Stimulated activated CD8-positive, alpha-beta memory T cell treated with anti-CD3 and anti-CD28 coated beads, Interleukin-2, amount 100 ng/mL, for 48 hours (primary cell): Measurements from ENCODE around the gene IGSF21.

Experiments
- DNase-seq, 2 donors: peaks; one replicate each; pipeline ENCODE4 v3.0.0-alpha.2; 2020; ENCODE audit warnings: low read depth in 2 of 2

Gene IGSF21

DNA sequence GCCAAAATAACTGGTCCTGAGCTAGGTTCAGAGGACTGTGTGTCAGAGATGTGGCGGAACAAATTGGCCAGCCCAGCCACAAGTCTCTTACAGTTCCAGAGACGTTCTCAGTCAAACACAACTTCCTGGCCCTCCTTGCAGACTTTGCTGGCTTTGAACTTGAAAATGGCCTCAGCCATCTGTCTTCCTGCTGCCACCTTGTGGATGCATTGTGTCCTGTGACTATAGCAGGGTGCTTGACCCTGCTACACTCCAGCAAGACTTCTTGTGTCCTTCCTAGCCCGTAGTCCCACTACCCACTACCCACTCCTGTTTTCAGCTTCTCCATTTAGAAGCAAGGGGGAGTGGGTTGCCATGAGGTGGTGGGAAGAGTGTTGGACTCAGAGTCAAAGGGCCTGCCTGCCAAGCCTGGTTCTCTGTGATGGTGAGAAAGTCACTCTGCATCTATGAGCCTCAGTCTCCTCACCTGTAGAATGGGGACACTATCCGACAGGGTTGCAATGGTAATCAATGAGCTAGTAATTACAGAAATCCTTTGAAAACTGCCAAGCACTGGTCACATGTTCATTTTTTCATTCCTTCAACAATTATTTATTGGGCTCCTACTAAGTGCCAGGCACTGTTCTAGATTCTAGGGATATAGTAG, 109.9 kb downstream of the IGSF21 start:
- DNase-seq: no peak

DNA sequence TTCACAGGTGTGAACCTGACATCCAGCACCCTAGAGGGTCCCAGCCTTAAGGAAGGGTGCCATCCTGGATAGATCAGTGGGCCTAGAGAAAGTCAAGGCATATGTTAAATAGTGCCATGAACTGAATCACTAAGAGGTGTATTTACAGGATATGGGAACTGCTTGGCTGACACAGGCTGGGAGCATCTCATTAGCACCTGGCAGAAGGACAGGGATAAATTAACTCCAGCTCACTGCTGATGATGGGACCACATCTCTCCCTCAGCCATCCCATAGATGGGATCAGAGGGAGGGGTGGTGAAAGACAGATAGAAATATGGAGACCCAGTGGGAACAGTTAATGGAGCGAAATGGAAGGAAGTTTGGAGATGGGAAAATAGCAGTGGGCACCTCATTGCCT, 122.0 kb downstream of the IGSF21 start:
- DNase-seq: no peak

DNA sequence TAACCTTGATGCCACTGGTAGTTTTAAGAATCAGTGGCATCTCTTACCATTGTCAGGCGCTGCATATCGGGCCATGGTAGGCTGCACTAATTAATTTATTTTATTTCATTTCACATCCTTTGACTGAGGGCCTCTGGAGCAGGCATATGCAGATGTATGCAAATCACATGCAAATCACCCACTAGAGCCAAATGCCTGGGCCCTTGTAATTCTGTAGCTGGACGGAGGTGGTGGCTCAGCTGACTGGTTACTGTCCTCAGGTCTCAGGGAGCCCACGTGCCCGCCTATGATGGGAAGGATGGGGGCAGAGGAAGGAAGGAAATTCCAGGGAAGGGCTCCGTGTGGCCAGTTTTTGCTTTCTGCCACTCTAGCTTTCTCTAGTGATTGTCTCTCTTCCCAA, 122.7 kb downstream of the IGSF21 start:
- DNase-seq: no peak

DNA sequence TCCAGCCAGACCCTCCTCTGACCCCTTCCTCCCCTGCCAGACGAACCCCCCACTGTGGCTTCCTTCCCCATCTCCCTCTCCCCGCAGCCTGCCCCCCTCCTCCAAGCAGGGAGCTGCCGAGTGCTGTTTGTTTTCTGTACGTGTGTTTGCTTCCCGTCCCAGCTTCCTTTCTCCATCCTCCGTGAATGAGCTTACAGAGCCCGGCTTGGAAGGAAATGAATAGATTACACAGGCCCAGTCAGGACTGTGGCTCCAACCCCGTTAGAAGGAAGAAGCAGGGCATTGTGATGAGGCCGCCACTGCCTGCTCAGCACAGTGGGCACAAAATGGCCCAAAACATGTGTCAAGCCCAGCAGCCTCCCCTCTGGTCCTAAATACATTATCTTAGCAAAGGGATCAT, 123.2 kb downstream of the IGSF21 start:
- no peak for DNase-seq

DNA sequence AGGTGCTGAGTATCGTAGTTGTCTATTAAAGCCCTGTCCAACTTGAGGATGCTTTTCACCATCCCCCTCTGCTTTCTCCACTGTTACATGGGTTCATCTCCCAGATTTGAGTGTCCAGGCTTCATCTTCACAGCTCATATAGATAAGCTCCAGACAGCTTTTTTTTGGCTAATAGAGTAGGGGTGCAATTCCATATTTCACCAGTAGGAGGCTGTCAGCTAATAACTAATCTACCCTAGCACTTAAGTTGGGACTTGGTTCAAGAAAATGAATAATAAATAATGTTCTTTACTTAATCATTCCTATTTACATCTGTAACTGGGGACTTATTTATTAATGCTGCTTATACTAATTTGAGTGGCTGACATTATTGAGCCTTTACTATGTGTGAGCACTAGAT, 124.5 kb downstream of the IGSF21 start:
- no peak for DNase-seq

DNA sequence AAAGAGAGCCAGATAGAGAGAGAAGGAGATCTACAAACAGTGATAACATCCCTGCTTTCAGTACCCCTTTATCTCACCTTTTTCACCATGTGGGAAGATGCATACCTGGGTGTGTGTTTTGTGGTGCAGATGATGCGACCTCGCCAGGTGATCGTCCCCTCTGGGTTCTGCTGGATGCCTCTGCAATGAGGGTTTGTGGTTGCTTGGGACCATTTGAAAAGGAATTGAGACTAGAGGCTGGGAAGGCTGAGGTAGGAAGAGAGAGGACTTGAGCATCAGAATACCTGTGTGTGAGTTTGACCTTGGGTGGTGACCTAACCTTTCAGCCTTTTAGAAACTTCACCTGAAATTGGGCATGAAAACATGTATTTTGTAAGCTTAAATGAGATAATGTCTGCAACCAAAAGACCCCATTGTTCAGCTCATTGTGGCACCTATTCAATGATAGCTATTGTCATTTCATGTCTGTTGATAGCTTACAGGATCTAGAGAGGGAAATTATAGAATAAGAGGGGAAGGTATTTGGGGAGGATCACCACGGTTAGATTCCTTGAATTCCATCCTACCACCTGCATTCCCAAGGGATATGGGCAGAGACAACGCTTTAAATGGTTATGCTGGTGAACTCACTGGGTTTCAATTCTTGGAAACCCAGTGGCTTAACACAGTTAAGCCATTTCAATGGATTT, 125.7 kb downstream of the IGSF21 start:
- no peak for DNase-seq

DNA sequence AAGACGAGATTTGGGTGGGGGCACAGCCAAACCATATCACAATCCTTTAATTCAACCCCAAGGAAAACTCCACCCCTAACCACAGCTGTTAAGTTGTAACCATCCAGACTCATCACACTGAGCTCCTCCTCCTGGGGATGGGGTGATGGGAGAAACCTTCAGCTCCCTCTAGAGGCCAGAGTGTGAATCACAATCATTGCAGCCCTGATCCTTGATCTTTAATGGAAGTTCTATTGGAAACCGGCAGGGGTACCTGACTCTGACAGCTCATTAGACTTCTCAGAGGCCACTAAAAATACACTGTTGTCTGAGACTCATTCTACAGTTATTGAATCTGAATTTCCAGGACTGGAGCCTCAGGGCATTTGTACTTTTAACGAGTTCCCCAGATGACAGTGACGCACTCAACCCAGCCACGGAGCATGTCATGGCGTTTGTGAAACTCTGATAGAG, 127.2 kb downstream of the IGSF21 start:
- DNase-seq: no peak

DNA sequence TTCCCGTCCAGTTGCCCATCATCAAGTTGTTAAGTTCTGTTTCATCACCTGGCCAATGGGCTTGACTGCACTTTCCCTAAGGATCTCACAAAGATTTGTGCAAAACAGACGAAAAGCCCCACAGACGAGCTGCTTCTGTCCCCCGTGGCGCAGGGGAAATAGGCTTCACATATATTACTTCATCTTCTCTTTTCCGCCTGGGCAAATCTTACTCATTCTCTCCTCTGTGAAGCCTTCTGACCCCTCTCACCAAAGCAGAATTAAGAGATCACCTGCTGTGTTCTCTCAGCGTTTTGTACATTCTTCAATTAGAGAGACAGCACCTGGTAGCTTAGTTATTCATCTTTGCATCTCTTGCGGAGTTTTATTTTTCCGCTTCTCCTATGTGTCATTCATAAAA, 129.8 kb downstream of the IGSF21 start:
- DNase-seq: no peak

DNA sequence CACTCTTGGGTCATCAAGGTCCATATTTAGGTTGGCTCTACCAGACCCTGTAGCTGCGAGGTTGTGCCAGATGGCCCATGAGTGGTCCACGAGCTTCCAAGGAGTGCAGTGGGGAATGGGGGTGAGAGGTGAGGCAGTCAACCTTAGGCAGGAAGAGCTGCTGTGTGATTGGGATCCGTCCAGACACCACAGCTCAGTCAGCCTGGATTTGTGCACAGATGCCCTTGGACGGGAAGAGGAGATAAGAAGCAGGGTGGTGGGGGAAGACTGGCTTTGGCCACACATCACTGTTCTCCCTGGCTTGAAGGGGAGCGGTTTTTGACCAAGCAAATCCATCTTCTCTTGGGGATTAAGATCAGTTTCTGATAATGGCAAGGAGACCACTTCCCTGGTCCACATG, 130.6 kb downstream of the IGSF21 start:
- no peak for DNase-seq

DNA sequence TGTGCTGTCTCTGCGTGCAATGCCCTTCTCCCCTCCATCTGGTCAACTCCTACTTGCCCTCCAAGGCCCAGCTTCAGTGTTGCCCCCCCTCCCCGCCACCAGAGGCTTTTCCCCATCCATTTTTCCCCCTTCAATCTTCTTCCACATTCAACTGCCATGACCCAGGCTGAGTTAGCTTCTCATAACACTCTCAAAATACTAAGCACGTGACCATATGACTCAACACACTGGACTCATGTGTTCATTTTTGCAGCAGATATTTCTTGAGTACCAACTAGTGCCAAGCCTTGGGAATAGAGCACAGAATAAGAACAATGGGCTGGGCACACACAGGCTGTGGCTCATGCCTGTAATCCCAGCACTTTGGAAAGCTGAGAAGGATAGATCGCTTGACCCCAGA, 132.1 kb downstream of the IGSF21 start:
- no peak for DNase-seq

DNA sequence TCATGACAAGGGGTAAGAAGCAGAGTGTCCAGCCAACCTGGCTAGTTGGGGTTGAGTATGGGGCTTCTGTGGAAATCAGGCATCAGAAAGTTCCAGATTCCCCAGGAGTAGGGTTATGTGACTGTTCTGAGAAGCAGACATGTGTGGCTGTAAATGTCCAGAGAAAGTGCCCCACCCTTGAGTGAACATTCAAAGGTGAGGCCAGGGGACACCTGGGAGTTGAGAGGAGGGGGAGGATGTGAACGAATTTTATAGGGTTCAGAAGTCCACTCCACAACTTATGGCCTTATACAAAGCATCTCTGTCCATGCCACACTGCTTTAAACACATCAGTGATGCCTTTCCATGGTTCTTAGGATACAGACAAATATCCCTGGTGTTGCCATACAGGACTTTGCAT, 133.3 kb downstream of the IGSF21 start:
- no peak for DNase-seq

DNA sequence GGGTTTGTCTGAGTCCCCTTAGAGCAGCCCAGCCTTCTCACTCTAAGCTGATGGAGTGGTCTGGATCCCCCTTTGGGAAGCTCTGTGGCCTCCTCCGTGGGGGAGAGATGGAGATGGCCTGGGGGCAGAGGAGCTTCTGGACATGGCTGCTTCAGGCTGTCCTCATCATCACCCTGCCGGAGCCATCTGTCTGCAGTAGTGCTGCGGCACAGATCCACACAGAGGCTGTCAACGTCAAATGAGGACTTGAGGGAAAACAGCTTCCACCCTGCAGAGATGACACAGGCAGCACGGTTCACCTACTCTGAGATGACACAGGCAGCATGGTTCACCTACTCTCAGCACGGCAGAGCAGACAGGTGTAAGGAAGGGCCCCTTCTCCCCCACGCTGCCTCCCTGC, 134.3 kb downstream of the IGSF21 start:
- DNase-seq: no peak

DNA sequence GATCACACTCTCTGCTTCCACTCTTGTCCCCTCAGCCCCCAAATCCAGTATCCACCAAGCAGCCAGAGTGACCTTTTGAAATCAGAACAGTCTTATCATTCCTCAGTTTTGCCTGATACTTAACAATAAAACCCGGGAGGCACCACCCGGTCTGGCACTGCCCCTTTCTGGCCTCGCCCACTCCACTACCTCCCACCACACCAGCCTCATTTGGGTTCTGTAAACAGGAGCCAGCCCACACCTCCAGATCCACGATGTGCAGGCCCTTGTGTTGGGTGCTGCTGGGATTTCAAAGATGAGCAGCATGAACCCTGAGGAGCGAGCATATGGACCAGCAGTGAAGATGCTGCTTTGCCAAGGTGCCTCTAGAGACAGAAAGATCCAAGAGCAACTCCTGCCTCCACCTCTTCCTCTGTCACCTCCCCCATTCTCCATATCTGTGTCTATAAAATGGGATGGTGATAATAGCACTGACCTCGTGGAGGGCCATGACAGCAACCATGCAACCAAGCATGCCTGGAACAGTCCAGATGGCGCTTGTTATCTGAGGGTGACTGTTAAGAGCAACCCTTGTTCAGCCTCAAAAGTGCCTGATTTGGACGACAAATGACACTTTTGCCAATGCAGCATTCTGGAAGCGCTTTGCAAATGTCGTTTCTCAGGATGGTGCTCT, 136.0 kb downstream of the IGSF21 start:
- no peak for DNase-seq

DNA sequence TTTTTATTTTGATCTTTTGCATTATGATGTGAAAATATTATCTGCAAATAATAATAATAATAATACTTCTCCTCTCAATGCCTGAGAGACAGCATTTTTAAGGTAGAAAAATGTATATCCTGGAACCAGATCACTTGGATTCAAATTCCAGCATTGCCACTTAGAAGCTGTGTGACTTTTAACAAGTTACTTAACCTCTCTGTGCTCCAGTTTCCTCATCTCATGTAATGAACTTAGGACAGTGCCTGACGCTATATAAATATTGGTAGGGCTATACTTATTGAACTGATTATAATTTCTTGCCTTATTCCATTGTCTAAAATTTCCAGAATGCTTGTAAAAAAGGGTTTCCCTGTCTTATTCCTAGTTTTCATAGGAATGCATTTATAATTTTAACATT, 137.2 kb downstream of the IGSF21 start:
- no peak for DNase-seq

DNA sequence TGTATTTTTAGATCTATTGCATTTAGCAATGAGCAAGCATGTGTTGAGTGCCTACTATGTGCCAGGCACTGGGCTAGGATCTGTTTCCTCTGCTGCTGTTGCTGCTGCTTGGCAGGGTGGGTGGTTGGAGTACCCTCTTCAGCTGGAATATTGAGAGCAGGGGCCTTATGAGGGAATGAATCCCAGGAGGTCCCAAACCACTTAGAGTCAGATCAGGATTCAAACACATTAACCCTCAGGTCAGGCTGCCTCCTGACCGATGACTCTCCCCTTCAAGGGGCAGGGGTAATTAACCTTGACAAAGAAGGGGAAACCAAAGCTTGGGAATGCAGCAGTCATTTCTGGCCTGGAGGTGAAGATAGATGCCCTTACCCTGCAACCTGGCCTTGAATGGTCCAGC, 138.0 kb downstream of the IGSF21 start:
- DNase-seq: no peak

DNA sequence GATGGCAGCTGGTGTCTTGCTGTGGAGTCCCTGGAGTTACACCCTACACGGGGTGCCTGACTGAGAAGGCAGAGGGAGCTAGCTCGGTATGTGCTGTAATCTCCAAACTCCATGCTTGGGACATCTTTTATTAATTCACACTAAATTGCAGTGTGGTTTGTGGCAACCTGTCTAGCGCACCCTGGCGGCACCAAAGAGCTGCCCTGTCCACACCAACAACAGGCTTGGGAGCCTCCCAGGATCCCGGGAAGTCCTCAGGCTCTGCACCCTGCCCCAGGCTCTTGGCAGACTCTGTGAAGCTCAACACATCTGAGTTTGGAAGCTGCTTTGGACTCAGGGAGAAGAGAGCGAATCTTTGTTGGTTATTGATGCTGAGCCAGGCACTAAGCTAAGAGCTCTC, 138.9 kb downstream of the IGSF21 start:
- DNase-seq: no peak

DNA sequence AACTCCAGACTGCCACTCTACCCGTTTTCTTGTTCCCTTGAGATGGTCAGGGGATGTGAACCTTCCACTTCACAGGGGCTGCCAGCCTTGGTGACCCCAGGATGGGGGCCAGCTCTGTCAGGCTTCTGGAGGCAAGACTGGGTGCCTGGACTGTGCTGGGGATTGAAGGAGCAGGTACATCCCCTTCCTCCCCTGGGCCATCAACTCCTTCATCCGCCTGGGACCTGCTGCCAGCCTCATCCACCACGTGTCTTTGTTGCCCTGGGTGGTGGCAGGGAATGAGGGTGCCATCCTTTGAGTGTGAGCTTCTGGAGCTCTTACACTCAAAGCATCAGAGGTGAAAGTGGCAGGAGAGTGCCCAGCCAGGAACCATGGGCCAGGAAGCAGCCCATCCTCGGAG, 139.6 kb downstream of the IGSF21 start:
- DNase-seq: no peak

DNA sequence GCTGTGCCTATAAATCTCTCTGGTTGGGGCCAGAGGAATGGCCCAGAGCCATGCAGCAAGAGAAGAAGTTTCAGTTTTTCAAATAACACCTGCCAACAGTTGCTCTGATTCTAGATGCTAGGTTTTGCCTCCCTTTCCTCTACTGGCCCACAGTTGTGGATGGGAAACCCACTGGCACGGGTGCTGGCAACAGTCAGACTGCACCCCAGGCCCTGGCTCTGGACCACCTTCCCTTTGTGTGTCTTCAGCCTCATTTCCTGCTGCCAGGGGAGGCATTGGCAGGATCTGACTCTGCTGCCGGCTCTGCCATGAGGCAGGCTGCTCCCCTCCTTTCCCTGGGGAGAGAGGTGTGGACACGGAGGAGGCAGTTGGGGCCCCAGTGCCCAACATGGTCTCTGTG, 142.0 kb downstream of the IGSF21 start:
- DNase-seq: no peak

DNA sequence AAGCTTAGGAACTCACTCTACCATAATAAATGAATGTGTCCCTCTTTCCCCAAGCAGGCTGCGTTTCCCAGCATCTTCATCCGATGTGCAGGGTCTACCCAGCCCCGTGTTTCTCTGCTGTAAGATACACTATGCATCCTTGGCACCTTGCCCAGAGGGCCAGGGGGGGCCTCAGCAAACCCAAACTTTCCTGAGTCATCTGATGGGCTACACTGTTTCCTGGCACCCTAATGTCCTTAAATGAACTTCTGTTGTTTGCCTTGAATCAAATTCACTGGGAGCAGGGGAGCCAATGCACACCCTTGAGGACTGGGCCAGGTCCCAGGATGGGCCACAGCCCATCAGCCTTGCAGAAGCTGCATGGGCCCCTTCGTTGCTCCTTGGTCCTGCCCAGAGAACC, 145.5 kb downstream of the IGSF21 start:
- DNase-seq: no peak

DNA sequence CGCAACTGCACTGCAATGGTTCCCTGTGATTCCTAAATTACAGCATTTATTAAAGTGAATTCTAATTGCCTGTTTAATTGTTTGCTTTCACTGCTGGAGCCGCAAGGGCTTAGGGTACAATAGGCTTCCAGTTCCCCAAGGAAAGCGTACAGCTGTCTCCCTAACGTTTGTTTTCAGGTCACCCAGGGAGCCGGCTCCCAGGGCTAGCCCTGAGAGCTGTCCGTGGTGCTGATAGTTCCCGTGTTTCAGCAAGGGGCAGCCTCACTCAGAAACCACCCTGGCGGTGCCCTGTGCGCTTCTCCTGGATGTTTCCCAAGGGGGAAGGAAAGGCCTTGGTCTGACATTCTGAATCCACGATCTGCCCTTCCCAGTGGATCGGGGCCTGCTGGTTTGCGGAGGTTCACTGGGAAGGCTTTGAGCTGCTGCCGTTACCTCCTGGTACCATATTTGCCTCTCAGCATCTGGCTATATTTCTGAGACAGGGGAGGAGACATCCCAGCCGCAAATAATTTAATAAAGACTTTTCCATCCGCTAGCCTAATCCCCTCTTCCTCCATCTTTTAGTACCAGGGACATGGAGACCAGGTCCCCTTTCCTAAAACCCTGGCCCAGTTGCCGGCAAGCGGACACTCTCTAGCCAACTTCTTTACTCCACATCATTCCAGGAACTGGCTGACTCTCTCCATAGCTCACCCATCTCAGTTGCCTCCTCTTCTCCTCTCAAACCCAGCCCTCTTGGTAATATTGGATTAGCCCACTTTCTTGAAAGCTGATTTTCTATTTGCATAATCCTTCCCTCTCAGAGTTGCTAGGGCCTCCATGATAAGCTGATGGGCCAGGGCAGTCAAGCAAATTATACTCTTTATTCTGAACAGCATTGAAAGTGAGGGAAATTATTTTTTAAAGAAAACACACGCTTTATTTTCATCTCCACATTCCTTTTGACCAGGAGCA, 149.0 kb downstream of the IGSF21 start:
- peak in 1 of 2 donors; percentile 7 for DNase-seq

DNA sequence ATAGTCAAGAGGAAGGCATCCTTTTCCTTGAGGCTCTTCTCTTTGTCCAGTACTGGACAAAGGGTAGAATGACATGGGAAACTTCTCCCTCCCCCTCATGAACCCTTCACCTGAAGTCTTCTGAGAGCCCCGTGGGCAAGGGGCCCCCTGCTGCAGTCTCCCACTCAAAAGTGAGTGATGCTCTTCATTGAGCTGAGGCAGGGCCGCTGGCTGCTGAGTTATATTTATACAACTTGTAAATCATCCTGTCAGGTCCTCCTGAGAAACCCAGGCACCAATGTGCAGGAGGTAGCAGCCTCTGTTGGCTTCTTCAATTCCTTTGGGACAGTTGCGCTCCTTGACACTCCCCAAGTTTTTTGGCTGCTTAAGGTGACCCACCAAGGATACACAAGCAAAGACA, 150.2 kb downstream of the IGSF21 start:
- DNase-seq: no peak

DNA sequence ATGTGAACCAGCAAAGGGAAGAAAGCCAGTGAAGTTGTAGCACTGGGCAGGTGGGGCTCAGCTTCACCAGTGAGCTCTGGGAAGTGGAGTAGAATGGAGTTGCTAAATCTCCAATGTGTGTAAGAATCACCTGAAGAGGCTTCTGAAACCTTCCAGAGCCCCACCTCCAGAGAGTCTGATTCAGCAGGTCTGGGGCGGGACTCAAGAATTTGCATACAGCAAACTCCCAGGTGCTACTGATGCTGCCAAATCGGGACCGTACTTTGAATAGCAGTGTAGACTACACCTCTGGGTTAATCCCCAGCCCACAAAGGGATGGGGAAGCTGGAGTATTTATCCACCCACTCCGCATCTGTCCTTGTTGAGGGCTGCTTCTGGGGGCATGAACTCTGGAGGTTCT, 154.3 kb downstream of the IGSF21 start:
- no peak for DNase-seq
